GM10266 (cell line): ENCODE measurements around the gene PALD1.

Experiments used
- DNase-seq: peaks from one replicate; pipeline ENCODE4 v3.0.0; 2012; ENCODE audit errors: extremely low spot score
- CTCF ChIP-seq: IDR thresholded peaks from 2 replicates; pipeline ENCODE4 v1.5.1; 2012; ENCODE audit warnings: mild to moderate bottlenecking, low read depth; ENCODE audit not compliant: control insufficient read depth, insufficient read depth; ENCODE audit errors: missing control alignments

The PALD1 gene

DNA sequence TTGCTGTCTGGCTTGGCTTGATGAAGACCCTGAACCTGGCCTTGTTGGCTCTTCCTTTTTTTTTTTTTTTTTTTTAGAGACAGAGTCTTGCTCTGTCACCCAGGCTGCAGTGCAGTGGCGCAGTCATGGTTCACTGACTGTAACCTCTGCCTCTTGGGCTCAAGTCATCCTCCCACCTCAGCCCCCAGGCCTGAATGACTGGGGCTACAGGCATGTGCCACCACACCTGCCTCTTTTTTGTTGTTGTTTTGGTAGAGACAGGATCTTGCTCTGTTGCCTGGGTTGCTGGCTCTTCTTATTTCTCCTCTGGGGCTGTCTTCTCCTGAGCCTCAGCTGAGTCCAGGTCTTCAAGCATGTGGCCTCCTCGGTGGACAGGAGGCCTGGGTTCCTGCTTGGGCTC lies 79.3 kb downstream of the PALD1 start:
- no peak for DNase-seq
- no peak for TF ChIP-seq CTCF

DNA sequence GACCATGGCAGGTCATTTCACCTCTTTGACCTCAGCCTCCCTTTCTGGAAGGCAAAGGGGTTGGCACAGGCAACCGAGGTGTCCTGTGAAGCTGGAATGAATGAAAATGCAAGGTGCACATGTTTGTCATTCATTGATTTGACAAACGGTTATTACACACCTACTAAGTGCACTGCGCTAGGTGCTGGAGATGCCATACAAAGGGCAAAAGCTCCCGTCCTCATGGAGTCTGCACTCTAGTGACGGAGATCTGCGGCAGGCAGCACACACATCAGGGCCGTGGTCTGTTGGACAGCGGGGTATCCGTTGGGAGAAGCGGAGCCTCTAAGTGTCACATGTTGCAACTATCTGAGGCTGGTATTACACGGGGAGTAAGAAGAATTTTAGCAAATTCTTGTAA lies 79.7 kb downstream of the PALD1 start:
- TF ChIP-seq CTCF = no peak
- DNase-seq = no peak

GRCh38 chr10:70558871-70559810 lies 80.6 kb downstream of the PALD1 start:
- peak; percentile 59 for TF ChIP-seq CTCF
- peak; percentile 78 for DNase-seq

DNA sequence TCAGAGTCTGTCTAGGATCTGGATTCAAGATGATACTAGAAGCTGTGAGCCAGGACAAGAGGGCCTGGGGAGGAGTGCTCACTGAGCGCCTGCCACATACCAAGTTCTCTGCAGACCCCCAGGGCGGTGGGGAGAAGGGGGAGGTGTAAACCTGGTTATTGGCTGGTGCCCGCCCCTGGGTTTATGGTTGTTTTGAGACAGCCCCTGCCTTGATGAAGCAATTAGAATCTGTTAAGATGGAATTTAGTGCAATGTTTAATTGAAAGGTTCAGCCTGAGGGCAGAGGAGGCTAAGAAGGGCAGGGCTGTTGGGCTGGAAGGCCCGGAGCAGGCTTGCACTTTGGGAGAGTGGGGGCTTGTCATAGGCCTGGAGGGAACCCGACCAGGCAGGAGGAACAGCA lies 81.3 kb downstream of the PALD1 start:
- DNase-seq = no peak
- TF ChIP-seq CTCF = no peak

GRCh38 chr10:70560511-70560941 lies 82.0 kb downstream of the PALD1 start:
- TF ChIP-seq CTCF = no peak
- no peak for DNase-seq

- no peak for DNase-seq
- TF ChIP-seq CTCF = no peak
Measured at GRCh38 chr10:70561070-70561469, 82.5 kb downstream of the PALD1 start.

- TF ChIP-seq CTCF = no peak
- DNase-seq = no peak
Measured at GRCh38 chr10:70561558-70561957, 83.0 kb downstream of the PALD1 start.
